SU-DHL-6 (cell line): ENCODE results near the gene POLA1.

Experiments used
- EZH2phosphoT487 ChIP-seq: fragments of 200-600 bp; sonication (generic), shearing (Covaris generic); conservative IDR thresholded peaks from 2 replicates; pipeline ENCODE4 v1.6.1; 2018; ENCODE audit warnings: mild to moderate bottlenecking, antibody characterized with exemption, low read length, moderate library complexity, mixed read lengths
- TF ChIP-seq, protein P1 (sequence below): fragments of 200-600 bp; sonication (generic); IDR thresholded peaks from one replicate; pipeline ENCODE4 v1.5.1; 2017; ENCODE audit warnings: antibody characterized with exemption, mild to moderate bottlenecking, low read length, moderate library complexity; ENCODE audit not compliant: insufficient read depth, poor library complexity, severe bottlenecking

DNA sequence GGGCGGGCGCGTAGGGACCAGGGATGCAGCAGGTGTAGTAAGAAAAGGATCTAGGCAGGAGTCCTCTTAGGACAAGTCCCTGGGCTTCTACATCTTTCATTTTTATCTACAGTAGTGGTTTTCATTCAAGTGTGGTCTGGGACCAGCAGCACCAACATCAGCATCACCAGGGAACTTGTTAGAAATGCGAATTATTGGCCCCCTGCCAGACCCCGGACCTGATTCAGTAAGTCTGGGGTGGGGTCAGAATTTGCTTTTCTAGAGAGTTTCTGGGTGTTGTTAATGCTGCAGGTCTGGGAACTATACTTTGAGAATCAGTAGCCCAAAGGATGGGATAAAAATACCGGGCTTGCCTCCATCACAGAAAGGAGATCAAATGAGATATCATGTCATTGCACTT is 45.2 kb upstream of the POLA1 start:
- TF ChIP-seq, protein P1, sequence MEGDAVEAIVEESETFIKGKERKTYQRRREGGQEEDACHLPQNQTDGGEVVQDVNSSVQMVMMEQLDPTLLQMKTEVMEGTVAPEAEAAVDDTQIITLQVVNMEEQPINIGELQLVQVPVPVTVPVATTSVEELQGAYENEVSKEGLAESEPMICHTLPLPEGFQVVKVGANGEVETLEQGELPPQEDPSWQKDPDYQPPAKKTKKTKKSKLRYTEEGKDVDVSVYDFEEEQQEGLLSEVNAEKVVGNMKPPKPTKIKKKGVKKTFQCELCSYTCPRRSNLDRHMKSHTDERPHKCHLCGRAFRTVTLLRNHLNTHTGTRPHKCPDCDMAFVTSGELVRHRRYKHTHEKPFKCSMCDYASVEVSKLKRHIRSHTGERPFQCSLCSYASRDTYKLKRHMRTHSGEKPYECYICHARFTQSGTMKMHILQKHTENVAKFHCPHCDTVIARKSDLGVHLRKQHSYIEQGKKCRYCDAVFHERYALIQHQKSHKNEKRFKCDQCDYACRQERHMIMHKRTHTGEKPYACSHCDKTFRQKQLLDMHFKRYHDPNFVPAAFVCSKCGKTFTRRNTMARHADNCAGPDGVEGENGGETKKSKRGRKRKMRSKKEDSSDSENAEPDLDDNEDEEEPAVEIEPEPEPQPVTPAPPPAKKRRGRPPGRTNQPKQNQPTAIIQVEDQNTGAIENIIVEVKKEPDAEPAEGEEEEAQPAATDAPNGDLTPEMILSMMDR: no peak
- TF ChIP-seq EZH2phosphoT487: no peak
